Measurements from ENCODE around the gene LNX1. TPM values are rescaled to one million over a fixed set of nuclear protein-coding genes. Genes with fewer than 3 reads are reported as not detected.
A peak's percentile ranks its signal among the peaks of the same experiment; 100 is the strongest.

Gene LNX1
- total and polyA plus RNA-seq, 2 of the 13 experiments (the other 11 are each of a cell fraction or from before 2014, with no cell fraction given): 0.49 TPM

GRCh38 chr4:53576676-53577372 lies 14.5 kb downstream of the LNX1 start (continued):
- TF ChIP-seq SOX13 (IDR thresholded peaks at IDR 0.05) (no peak), SOX13 (CRISPR knock-in tag; conservative IDR thresholded peaks at IDR 0.05 in 1 of 2, IDR thresholded peaks at IDR 0.05 in 1 of 2) (peak in 1 of 2 experiments; percentile 28; a peak in 1 of 4 replicates), SMC3 (IDR thresholded peaks at IDR 0.05; ENCODE audit: low read length) (no peak), GATA4 (IDR thresholded peaks at IDR 0.05; ENCODE audit: borderline replicate concordance, low read depth) (peak; percentile 21; the same call in 1 of the 2 replicates), FOXA3 (CRISPR knock-in tag; IDR thresholded peaks at IDR 0.05) (peak; percentile 72), SOX5 (CRISPR knock-in tag; IDR thresholded peaks at IDR 0.05; ENCODE audit: borderline replicate concordance) (peak; percentile 60; the same call in 1 of the 2 replicates), FOXP1 (IDR thresholded peaks at IDR 0.05) (no peak), FOXP1 (CRISPR knock-in tag; IDR thresholded peaks at IDR 0.05) (peak; percentile 47; the same call in 1 of the 2 replicates), ZNF282 (IDR thresholded peaks at IDR 0.05; ENCODE audit: partially characterized antibody) (no peak), ZNF264 (CRISPR knock-in tag; IDR thresholded peaks at IDR 0.05) (no peak), AHDC1 (CRISPR knock-in tag; IDR thresholded peaks at IDR 0.05; ENCODE audit: borderline replicate concordance) (peak; percentile 37; the same call in 1 of the 2 replicates), STAT5B (CRISPR knock-in tag; IDR thresholded peaks at IDR 0.05) (no peak), SOX6 (IDR thresholded peaks at IDR 0.05) (no peak), SOX6 (CRISPR knock-in tag; IDR thresholded peaks at IDR 0.05) (0 out of 2 replicates have a peak, but pooled peaks have one; percentile 18), PAXIP1 (CRISPR knock-in tag; conservative IDR thresholded peaks at IDR 0.05) (peak; percentile 36)

All from HepG2 (cell line).